Measurements from ENCODE around the gene BUD23.
"Not testable (repeated sequence)": the region's sequence is repeated elsewhere in the genome, so short reads cannot be mapped to it uniquely, and the experiment has no call there.

BUD23 gene

DNA sequence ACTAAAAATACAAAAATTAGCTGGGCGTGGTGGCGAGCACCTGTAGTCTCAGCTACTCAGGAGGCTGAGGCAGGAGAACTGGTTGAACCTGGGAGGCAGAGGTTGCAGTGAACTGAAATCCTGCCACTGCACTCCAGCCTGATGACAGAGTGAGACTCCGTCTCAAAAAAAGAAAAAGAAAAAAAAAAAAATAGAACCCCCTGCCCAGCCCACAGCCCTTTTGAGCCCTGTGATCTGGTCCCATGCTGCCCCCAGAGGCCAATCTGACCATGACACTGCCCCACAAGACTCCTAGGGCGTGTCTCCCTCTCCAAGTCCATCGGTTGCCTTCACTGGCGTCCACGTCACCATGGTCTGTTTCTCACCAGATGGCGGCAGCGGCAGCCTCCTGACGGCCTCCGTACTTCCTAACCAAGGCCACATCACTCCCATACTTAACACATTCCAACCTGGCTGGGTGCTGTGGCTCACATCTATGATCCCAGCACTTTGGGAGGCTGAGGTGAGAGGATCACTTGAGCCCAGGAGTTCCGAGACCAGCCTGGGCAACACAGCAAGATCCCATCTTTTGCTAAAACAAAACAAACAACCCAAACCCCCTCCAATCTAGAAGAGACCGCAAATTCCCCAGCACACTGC, 18.1 kb downstream of the BUD23 start:
- DNase-seq: peak; percentile 57

DNA sequence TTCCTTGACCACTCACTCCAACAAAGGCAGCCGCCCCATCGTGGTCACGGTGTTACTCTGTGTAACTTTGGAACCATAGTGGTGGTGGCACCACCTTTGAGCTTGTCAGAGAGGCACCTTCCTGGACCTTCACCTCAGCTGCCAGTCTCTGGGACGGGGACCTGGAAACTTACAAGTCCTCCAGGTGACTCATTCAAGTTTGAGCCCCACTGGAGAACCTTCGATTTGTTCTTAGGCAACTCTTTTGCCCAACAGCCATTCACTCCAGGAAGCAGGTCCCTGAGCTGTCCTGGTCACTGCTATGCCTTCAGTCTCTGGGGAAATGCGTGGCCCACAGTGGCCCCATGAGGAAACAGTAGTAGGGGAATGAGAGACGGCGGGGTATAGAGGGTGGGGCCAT, 18.8 kb downstream of the BUD23 start:
- DNase-seq: no peak

DNA sequence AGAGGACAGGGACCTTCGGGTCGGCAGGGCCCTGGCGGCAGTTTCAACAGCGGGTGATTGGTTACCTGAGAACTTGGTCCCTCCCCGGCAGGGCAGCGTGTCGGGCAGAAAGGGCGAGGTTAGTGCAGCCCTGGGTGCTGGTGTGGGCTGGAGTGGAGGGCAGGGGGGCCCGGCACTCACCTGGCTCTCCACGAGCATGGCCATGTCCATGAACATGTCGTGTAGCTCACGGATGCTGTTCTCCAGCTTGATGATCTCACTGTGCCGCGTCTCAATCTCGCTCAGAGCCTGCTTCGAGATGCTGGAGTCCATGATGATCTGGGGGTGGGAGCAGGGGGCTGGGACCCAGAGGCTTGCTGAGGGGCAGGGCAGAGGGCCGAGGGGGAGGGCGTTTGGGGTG, 19.3 kb downstream of the BUD23 start:
- DNase-seq: no peak

DNA sequence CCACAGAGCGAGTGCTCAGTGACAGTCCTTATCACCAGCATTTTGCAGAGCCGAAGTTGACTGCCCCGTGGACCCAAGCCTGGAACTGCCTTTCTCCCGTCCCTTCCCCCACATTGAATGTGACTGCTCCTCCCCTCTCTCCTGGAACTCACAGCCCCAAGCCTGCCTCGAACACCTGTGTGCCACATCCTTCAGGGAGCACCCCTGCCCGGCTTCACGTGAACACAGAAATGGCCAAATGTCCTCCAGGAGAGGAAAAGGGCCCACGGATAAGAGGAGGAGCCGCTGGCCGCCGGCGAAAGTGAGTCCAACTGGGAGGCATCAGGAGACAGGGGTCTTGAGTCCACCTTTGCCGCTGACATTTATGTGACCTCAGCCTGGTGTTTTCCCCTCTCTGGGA, 19.8 kb downstream of the BUD23 start:
- no peak for DNase-seq

DNA sequence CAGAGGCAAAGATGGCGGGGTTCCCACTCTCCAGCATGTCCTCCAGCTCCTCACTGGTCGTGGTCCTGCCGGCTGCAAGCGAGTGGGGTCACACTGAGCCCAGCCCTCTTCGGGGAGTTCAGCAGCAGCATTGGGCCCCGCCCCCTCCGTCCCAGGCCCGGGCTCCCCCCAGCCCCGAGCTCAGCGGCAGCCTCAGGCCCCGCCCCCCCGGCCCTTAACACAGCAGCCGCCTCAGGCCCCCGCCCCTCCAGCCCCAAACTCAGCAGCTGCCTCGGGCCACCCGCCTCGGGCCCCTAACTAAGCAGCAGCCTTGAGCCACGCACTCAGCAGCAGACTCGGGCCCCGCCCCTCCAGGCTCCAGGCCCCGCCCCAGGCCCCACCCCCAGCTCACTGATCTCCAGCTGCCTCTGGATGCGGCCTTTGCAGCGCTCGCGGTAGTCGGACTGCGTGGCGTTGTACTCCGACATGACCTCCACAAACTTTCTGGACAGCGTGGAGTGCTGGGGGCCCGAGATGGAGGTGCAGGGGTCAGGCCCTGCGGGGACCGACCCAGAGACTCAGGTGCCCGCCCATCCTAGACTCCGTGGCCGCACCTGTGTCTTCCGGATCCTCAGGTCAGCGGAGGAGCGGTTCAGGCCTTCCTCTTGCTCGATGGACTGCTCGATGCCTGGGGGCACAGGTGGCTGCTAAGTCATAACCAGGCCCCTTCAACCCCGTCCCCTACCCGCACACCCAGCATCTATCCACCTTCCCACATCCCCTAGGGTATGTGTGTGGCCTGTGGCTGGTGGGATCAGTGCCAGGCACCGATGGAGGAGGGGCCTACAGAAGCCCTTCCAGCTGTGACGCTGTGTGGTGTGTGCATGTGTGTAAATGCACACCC, 20.6 kb downstream of the BUD23 start:
- DNase-seq: peak; percentile 52

DNA sequence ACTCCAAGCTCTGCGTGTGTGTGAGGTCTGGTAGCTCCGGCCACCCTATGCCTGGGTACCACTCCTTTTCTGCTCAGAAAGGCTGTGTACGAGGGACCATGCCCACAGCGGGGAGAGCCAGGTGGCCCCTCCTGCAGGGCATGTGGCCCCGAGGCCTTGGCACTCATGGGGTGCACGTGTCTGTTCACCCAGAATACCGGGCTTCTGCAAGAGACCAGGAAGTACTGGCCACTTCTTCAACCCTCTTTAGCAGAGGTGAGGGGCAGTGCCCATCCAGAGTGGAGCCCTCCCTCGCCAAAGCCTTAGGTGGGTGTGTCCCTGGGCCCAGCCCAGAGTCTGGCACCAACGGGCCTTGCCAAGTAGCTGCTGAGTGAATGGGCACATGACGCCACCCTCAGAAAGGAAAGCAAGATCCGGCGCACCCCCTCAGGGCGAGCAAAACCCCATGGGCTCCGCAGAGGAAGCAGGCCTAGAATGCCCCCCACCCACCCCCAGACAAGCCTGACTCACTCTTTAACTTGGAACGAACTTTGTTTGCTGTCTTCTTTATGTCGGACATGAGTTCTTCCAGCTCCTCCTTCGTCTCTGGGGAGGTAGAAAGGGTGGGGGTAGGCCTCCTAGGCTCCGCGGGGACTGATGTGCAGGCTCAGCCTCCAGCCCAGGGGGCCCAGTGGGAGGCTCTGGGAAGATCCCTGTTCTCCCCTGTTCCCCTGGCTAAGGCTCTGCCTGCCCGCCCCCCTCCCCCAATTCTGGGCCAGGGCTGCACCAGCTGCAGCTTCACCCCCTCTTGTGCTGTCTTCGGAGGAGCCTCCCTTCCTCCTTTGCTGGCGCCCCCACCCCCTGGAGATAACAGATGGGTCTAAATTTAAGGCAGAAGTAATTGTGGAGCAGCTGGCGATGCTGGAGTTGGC, 21.5 kb downstream of the BUD23 start:
- no peak for DNase-seq

DNA sequence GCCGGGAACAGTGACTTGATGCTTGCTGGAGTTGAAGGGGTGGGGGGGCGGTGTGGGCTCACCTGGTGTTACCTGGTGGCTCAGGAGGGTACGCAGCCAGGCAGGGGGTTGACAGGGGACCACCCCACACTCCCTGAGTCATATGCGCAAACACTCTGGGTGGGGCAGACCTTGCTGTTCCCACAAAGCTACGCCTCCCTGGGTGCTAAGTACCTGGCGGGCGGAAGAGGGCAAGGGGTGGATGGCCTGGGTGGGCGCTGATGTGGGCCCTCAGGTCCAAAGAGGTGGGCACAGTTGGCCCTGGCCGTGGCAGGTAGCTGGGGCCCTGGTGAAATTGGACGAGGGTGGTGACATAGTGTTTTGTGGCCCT, 22.1 kb downstream of the BUD23 start:
- no peak for DNase-seq

DNA sequence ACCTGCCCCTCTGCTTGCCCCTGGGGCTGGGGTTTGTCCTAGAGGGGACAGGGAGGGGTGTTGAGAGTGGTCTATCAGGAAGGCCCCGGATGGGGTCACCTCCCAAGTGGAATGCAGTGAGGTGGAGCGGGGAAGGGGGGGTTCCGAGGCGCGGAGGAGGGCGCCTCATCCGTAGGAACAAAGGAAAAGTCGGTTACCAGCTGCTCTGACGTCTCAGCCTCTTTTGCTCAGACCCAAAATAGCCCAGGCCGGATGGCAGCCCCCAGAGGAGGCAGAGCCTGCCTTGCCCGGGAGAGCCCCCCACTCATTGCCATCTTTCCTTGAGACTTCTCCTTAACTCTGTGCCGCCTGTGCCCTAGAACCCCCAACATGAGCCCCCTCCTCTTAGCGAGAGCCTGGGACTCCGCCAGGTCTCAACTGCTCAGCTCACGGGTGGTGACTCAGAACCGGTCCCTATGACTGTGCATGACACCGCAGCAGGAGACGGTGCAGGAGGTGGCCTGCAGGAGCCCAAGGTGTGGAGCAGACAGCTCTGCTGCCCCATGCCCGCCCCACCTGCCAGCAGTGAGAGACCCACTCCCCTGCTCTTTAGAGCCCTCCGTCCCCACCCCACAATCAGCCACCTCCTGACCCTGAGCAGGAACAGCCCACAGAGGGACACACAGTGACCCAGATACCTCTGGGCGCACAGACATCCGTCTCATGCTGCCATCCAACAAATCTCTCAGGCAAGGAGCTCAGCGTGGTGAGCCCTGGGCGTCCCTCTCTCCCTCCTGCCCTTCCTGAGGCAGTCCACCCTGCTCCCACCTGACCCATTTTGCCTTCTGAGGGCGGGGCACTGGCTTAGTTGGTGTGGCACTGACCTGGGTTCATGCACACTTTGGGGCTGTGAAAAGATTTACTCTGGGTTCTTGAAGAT, 23.0 kb downstream of the BUD23 start:
- no peak for DNase-seq

DNA sequence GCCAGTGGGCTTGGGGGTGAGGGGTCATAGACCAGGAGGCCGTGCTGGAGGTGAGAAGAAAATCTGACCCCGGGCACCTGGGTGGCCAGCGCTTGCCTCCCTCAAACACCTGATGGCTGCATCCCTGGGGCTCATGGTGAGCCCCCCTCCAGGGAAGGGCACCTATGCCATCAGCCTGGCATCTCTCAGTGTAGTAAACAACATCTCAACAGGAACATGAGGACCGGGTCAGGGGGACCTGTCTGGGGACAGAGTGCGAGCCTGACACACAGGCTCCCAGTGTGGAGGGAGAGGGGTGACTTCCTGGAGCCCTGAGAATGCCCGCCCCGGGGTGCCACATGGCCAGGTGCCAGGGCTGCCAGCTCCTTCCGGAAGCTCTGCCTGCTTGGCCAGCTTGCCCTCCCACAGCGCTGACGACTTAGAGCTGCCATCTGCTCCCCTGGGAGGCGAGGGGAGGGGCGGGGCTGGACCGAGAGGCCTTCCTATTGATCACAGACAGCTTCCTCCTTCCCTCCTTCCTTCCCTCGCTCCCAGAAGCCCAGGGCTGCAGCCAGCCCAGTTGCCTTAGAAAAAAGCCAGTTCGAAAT, 23.7 kb downstream of the BUD23 start:
- DNase-seq: no peak

DNA sequence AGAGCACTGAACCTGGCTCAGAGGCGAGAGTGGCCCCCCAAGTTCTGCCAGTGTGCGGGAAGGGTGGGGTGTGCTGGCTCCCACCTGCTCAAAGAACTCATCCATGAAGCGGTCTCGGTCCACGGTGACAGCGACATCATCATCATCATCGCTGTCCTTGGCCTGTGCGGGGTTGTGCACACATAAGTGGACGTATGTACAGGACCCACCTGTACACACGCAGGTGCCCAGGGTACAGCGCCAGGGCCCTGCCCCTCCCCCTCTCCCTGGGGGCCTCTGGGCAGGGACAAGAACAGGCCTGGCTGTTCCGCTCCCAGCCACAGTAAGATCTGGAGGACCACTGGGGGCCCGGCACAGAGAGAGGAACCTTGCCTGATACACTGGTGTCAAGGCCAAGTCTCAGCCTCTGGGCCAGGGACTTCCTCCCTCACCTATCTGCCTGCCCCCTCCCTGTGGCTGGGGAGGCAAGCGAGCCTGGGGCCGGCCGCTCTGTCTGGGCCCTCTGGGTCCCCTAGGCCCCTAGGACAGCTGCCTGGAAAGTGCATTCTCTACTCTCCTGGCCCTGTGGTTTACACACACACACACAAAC, 25.7 kb downstream of the BUD23 start:
- DNase-seq: no peak

DNA sequence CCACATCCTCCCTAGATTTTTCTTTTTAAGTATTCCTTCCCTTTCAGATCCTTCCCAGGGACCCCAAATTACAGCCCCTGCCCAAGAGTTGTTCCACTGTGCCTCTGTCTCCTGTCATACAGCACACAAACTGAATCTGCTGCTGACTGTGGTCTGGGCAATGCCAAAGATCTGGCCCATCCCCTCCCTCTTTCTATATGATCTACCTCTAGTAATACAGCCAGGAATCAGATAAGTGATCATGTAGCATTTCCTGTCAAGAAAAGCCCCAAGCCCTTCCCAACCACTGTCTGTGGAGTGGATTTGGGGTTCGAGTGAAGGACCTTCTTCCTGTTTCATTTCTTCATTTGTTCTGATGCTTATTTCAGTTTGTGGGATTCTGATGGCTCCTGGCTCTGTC, 29.4 kb downstream of the BUD23 start:
- no peak for DNase-seq

DNA sequence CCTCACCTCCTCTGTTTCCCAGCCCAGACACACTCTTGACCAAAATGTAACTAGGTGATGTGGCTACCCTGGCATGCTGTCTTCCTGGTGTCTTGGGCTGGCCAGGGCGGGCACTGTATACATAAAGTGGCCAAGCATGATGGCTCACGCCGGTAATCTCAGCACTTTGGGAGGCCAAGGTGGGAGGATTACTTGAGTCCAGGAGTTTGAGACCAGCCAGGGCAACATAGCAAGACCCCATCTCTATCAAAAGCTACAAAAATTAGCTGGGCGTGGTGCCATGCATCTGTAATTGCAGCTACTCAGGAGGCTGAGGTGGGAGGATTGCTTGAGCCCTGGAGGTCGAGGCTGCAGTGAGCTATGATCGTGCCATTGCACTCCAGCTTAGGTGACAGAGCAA, 29.9 kb downstream of the BUD23 start:
- not testable (repeated sequence) for DNase-seq

DNA sequence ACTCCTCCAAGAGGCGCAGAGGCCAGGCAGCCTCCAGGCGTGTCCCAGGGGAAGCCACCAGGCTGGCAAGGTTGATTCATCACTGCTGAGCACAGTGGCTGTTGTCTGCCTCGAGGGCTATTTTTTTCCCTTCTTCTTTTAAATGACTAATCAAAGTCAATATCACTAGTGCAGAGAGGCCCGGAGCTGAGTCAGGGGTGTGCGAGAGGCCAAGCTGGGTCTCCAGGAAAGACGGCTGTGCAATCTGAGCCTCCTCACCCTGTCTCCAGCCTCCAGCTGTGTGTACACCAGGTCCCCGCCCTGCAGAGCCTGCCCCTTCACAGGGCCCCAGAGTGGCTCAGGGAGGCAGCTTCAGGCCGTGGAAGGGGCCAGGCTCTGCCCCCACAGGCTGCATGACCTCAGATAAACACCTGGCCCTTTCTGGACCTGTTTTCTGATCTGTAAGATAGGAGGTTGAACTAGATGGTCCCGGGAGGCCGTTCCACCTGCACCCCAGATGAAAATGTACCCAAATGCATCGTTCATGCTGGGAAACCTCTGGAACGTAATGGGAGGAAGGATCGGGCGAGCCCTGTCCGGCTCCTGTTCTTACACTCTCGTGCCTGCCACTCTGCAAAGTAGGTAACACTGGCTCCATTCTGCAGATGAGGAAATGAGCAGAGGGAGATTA, 32.4 kb downstream of the BUD23 start:
- peak; percentile 64 for DNase-seq

DNA sequence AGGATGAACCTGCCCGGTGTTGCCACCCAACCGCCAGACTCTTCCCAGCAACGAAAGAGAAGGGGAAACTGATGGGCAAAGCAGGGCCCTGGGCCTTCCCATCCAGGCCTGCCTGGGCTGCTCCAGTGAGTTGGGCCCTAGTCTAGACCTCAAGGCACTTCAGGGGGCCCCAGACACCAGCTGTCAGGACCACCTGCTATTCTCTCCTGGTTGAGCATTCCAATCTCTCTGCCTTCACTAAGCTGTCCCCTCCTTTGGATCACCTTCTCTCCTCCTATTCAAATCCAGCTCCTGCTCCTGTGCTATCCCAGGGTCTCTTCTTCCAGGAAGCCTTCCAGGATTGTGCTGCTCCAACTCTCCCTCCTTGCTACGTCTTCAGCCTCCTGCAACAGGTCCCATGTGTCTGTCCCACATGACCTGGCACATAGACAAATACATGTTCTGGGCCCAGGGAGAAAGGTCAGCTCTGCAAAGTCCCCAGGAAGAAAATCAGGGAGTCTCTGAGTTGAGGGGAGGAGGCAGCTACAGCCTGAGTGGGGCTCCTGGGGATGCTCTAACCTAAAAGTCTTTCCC, 33.0 kb downstream of the BUD23 start:
- DNase-seq: no peak

DNA sequence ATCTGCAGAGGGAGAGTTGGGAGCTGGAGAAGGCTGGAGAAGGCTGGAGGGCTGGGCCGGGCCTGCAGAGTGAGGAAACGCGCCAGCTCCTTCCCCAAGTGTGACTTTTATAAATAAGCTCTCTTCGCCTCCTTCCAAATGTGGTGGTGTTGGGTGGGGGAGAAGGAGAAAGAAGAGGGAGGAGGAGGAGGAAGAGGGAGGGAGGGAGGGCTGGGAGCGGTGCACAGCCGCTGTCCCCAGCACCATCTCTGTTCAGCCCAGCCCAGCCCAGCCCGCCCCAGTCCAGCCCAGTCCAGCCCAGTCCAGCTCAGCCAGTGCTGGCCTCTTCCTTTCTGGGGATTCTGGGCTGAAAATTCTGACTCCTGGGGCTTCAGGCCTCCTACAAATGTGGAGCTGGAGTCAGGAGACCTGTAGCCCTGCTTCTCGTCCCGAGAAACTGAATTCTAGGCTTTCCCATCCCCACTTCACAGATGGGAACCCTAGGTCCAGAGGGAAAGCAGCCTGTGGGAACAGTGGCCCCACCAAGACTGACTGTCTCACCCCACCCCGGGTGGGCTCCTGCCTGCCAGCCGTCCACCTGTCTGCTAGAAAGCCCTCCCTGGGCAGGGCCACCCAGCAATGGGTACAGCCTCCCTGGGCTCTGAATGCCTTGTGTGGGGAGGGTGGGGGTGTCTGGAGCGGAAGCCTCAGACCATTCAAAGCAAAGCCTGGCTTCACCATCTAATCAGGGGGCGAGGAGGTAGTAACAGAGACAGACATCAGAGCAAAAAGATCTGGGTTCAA, 33.8 kb downstream of the BUD23 start:
- DNase-seq: no peak

DNA sequence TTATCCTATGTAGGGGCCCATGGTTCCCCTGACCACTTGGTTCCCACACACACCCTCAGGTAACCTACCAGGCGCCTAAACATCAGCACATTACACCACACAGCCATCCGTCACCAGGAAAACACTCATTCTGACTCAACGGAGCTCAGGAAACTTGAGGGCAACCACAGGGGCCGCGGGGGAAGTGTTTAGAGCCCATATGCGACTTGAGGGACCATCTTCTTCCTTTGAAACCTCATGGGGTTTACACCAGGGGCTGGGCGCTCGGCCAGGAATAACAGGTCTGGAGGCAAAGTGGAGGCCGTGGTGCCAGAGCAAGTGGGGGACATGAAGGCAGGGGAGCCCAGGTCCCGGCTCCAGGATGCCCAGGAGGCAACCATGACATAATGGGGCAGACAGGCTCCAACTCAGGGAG, 34.6 kb downstream of the BUD23 start:
- DNase-seq: peak; percentile 73

DNA sequence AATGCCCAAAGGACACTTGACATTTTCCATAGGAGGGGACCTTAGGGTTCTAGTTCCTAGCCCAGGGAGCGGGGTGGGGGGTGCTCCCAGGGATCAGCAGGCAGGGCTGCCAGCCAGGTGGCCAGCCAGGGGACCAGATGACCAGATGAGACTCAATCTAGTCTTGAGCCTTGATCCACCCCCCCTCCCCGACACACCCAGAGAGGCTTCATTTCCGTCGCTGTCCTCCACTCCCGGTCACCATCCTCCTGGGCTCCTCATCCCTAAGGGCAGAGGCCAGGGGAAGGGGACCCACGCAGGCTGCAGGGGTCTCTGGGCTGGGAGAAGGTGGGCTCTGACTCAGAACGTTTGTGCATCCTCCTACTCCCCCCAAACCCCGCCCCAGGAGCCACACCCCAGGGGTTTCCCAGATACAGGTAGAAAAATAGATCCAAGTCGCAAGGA, 35.1 kb downstream of the BUD23 start:
- no peak for DNase-seq

DNA sequence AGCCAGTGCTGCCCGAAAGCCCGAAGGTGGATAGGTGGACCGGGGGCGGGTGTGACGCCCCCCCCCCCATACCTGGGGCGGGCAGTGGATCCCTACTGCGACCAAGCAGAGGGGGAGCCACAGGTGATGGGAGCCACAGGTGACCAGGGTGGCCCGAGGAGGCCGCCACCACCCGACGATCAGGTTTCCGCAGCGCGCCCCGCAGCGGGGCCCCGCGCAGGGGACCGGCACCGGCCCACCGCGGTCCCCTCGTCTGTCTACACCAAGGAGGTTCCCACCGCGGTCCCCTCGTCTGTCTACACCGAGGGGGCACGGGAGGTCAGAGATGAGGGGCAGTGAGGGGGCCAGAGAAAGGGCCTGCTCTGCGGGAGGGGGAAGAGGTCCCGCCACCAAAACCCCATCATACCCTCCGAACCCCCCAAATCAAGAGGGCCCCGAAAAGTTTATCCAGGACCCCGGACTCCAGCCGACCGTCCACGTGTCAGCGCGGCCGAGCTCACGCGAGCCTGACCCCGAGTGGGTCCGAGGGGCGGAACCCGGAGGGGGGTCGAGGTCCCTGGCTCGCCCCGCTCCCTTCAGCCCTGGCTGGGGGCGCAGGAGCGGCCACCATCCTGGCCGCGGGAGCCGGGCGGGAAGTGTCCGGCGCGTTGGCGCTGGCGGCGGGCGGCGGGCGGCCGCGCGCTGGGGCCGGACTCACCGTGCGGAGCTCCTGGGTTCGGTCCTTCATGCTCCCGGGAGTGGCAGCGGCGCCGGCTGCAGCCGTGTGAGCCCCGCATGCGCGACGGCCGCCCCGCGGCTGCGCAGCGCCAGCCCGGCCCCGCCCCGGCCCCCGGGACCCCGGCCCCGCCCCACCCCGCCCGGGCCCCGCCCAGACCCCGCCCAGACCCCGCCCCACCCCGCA, 35.8 kb downstream of the BUD23 start, which contains the start of gene STX1A:
Gene STX1A (minus strand): TSS at position 765 of the 901 bp plus-strand sequence. CDS start 38 bp downstream, at position 727.
- DNase-seq: peak; percentile 74

All from inflammatory macrophage treated with lipopolysaccharide for 4 hours (primary cell).